ENCODE data around the gene LMOD2.

The LMOD2 gene

DNA sequence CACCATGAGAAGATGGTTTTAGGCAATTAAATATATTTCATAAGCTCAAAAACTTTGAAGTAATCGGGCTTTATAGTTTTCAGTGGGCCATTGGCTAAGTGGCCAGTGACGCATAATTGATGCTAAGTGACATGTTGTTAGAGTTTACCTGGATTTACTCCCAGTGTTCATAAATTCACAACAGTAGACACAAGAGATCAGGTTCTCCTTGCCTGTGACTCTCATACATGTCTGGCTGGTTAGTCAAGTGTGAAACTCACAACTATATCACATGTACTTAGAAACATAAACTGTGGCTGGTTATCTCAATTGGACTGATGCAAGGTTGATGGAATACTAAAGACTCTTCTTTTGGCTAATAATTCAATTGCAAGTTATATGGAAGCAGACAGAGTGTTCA, 27.8 kb upstream of the LMOD2 start (continued):
- TF ChIP-seq, protein P1, sequence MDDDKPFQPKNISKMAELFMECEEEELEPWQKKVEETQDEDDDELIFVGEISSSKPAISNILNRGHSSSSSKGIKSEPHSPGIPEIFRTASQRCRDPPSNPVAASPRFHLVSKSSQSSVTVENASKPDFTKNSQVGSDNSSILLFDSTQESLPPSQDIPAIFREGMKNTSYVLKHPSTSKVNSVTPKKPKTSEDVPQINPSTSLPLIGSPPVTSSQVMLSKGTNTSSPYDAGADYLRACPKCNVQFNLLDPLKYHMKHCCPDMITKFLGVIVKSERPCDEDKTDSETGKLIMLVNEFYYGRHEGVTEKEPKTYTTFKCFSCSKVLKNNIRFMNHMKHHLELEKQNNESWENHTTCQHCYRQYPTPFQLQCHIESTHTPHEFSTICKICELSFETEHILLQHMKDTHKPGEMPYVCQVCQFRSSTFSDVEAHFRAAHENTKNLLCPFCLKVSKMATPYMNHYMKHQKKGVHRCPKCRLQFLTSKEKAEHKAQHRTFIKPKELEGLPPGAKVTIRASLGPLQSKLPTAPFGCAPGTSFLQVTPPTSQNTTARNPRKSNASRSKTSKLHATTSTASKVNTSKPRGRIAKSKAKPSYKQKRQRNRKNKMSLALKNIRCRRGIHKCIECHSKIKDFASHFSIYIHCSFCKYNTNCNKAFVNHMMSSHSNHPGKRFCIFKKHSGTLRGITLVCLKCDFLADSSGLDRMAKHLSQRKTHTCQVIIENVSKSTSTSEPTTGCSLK (tag by site-specific recombination; IDR thresholded peaks at IDR 0.05), result no peak
- TF ChIP-seq, protein P2, sequence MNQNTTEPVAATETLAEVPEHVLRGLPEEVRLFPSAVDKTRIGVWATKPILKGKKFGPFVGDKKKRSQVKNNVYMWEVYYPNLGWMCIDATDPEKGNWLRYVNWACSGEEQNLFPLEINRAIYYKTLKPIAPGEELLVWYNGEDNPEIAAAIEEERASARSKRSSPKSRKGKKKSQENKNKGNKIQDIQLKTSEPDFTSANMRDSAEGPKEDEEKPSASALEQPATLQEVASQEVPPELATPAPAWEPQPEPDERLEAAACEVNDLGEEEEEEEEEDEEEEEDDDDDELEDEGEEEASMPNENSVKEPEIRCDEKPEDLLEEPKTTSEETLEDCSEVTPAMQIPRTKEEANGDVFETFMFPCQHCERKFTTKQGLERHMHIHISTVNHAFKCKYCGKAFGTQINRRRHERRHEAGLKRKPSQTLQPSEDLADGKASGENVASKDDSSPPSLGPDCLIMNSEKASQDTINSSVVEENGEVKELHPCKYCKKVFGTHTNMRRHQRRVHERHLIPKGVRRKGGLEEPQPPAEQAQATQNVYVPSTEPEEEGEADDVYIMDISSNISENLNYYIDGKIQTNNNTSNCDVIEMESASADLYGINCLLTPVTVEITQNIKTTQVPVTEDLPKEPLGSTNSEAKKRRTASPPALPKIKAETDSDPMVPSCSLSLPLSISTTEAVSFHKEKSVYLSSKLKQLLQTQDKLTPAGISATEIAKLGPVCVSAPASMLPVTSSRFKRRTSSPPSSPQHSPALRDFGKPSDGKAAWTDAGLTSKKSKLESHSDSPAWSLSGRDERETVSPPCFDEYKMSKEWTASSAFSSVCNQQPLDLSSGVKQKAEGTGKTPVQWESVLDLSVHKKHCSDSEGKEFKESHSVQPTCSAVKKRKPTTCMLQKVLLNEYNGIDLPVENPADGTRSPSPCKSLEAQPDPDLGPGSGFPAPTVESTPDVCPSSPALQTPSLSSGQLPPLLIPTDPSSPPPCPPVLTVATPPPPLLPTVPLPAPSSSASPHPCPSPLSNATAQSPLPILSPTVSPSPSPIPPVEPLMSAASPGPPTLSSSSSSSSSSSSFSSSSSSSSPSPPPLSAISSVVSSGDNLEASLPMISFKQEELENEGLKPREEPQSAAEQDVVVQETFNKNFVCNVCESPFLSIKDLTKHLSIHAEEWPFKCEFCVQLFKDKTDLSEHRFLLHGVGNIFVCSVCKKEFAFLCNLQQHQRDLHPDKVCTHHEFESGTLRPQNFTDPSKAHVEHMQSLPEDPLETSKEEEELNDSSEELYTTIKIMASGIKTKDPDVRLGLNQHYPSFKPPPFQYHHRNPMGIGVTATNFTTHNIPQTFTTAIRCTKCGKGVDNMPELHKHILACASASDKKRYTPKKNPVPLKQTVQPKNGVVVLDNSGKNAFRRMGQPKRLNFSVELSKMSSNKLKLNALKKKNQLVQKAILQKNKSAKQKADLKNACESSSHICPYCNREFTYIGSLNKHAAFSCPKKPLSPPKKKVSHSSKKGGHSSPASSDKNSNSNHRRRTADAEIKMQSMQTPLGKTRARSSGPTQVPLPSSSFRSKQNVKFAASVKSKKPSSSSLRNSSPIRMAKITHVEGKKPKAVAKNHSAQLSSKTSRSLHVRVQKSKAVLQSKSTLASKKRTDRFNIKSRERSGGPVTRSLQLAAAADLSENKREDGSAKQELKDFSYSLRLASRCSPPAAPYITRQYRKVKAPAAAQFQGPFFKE (tag by site-specific recombination; IDR thresholded peaks at IDR 0.05; ENCODE audit: borderline replicate concordance), result no peak

DNA sequence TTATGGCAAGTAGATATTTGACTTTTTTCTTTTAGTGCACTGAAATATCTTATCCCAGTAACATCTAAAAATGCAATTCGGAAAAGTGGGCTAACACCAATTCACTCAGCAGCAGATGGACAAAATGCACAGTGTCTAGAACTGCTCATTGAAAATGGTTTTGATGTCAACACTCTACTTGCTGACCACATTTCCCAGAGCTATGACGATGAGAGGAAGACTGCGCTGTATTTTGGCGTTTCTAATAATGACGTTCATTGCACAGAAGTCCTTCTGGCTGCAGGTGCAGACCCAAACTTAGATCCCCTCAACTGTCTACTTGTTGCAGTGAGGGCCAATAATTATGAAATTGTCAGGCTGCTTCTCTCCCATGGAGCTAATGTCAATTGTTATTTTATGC, 26.8 kb upstream of the LMOD2 start:
- H3K27ac ChIP-seq (ENCODE audit: extremely low read depth, low read depth, low read length), result no peak overlapping the region
- no peaks in the 10 kb centered on the region for H3K4me1 ChIP-seq (ENCODE audit: control insufficient read depth, insufficient read depth, low read length)
- POLR2A ChIA-PET, result no interaction called here
- no peak for TF ChIP-seq ZNF610 (tag by site-specific recombination; IDR thresholded peaks at IDR 0.05; ENCODE audit: borderline replicate concordance)
- 0 out of 2 replicates have a peak, but pooled peaks have one; percentile 20 for TF ChIP-seq SCRT2 (tag by site-specific recombination; IDR thresholded peaks at IDR 0.05)
- CTCF ChIA-PET, result interaction anchor here (1.4 kb wide), 1 partner anchor 21 kb away, joined by 3 read pairs; no protein-coding TSS in a partner anchor
- H3K9me3 ChIP-seq (ENCODE audit: control insufficient read depth, insufficient read depth, low read depth, low read length), result no peaks in the 10 kb centered on the region
- no peak overlapping the region for H3K4me3 ChIP-seq (ENCODE audit: low read depth, low read length)
- no peaks in the 10 kb centered on the region for H3K36me3 ChIP-seq (ENCODE audit: control insufficient read depth in 2 of 2, insufficient read depth in 1 of 2, low read length in 2 of 2)

DNA sequence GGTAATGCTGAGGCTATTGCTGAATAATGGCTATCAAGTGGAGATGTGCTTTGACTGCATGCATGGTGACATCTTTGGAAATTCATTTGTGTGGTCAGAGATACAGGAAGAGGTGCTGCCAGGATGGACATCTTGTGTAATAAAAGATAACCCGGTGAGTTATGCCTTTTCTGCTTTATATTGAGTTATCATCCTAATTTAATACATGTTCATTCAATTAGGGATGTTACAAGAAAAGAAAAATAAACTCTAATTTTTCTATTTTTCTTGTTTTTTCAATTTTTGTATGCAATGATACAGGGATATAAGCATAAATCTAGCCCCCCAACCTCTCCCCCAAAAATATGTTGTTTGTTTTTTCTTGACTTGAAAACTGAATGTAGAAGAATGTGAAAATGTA, 26.4 kb upstream of the LMOD2 start:
- Histone ChIP-seq H3K4me3 (ENCODE audit: low read depth, low read length) (no peak overlapping the region), H3K9me3 (ENCODE audit: control insufficient read depth, insufficient read depth, low read depth, low read length) (no peaks in the 10 kb centered on the region), H3K4me1 (ENCODE audit: control insufficient read depth, insufficient read depth, low read length) (no peaks in the 10 kb centered on the region), H3K27ac (ENCODE audit: extremely low read depth, low read depth, low read length) (no peak overlapping the region), H3K36me3 (ENCODE audit: control insufficient read depth in 2 of 2, insufficient read depth in 1 of 2, low read length in 2 of 2) (no peaks in the 10 kb centered on the region)
- ChIA-PET POLR2A (no interaction called here), CTCF (no interaction called here)
- TF ChIP-seq IKZF3 (tag by site-specific recombination; IDR thresholded peaks at IDR 0.05) (no peak), ZNF426 (tag by site-specific recombination; IDR thresholded peaks at IDR 0.05) (no peak), KLF9 (tag by site-specific recombination; IDR thresholded peaks at IDR 0.05; ENCODE audit: low read depth) (no peak), ZNF623 (tag by site-specific recombination; IDR thresholded peaks at IDR 0.05) (no peak), ZNF175 (tag by site-specific recombination; IDR thresholded peaks at IDR 0.05) (no peak), ZNF654 (tag by site-specific recombination; IDR thresholded peaks at IDR 0.05; ENCODE audit: low read depth) (no peak), ZNF324 (tag by site-specific recombination; IDR thresholded peaks at IDR 0.05) (no peak), ZNF473 (tag by site-specific recombination; IDR thresholded peaks at IDR 0.05) (no peak), ZXDB (tag by site-specific recombination; IDR thresholded peaks at IDR 0.05) (no peak), SP2 (tag by site-specific recombination; IDR thresholded peaks at IDR 0.05) (no peak), YY2 (tag by site-specific recombination; IDR thresholded peaks at IDR 0.05) (no peak), HOXD13 (CRISPR knock-in tag; IDR thresholded peaks at IDR 0.05; ENCODE audit: borderline replicate concordance) (no peak), REPIN1 (tag by site-specific recombination; IDR thresholded peaks at IDR 0.05; ENCODE audit: low read depth) (no peak)

All from HEK293 (cell line).